HepG2 (cell line): ENCODE measurements around the gene SOX5. TPM values are rescaled to one million over a fixed set of nuclear protein-coding genes. Genes with fewer than 3 reads are reported as not detected.

Experiments
- ATAC-seq: fragments of 200-7000 bp; cut with Tn5 transposase; 3 replicates; pipeline ENCODE4 v1.9.1; 2020; ENCODE audit warnings: mild to moderate bottlenecking, moderate library complexity
- BruUV-seq: library from RNA; stranded (reverse); fragments of 400-500 nt; replicated peaks from 2 replicates; lab custom pipeline; 2021; lab: Mats Ljungman, UMichigan
- CTCF ChIA-PET: fragments of 300-600 bp; formaldehyde crosslinking; extraction: SDS; loops from one replicate; lab custom pipeline; 2021; ENCODE audit warnings: low total read pairs, inconsistent platforms, low intra/inter-chr PET ratio; lab: Yijun Ruan, JAX
- POLR2A ChIA-PET: fragments of 350-600 bp; sonication (Branson Sonifier 250); formaldehyde crosslinking; loops from one replicate; lab custom pipeline; 2020; ENCODE audit warnings: antibody characterized with exemption, inconsistent platforms; lab: Yijun Ruan, JAX
- DNase-seq: peaks from one replicate; pipeline ENCODE4 v3.0.0-alpha.2; 2015; ENCODE audit warnings: low spot score
- FAIRE-seq: peaks from 3 replicates; lab custom pipeline; 2011; peaks lifted over from hg19 to GRCh38; lab: Jason Lieb, UNC
- H2AFZ ChIP-seq: one replicate; pipeline ENCODE4 v1.6.1; 2011; ENCODE audit warnings: low read length, inconsistent platforms
- H3K27ac ChIP-seq: fragments of 300-600 bp; 3 replicates; pipeline ENCODE4 v1.8.0; 2011; ENCODE audit warnings: mixed run types, mild to moderate bottlenecking, mixed read lengths, low read length, inconsistent platforms; ENCODE audit not compliant: insufficient read depth; ENCODE audit errors: extremely low read length
- H3K27me3 ChIP-seq, 2 experiments: fragments of 200-600 bp in 1 of 2; 2 replicates in 1 of 2; 3 replicates in 1 of 2; pipeline versions ENCODE4 v1.6.0 to v1.8.0; 2011; ENCODE audit warnings: low read length in 2 of 2, mild to moderate bottlenecking in 2 of 2, moderate library complexity in 2 of 2, inconsistent platforms in 1 of 2; ENCODE audit not compliant: insufficient read depth in 2 of 2, control insufficient read depth in 1 of 2
- H3K36me3 ChIP-seq, 2 experiments: fragments of 200-600 bp in 1 of 2; replicated peaks in 1 of 2; 2 replicates in 1 of 2; 3 replicates in 1 of 2; pipeline versions ENCODE4 v1.5.1 to v1.8.0; 2011; ENCODE audit warnings: low read length in 2 of 2, inconsistent platforms in 1 of 2; ENCODE audit not compliant: insufficient read depth in 2 of 2, control insufficient read depth in 1 of 2
- H3K4me1 ChIP-seq: 2 replicates; pipeline ENCODE4 v1.5.1; 2012; ENCODE audit warnings: low read length, inconsistent platforms; ENCODE audit not compliant: insufficient read depth
- H3K4me2 ChIP-seq: 2 replicates; pipeline ENCODE4 v1.6.0; 2011; ENCODE audit warnings: low read depth, low read length, inconsistent platforms
- H3K4me3 ChIP-seq, 3 experiments: fragments of 200-600 bp in 1 of 3; sonication (generic), shearing (Covaris generic) in 1 of 3; replicated peaks in 1 of 3; 2 replicates each; pipeline ENCODE4 v1.5.1; 2011 to 2016; ENCODE audit warnings: low read length in 3 of 3, inconsistent platforms in 2 of 3, low read depth in 2 of 3, mild to moderate bottlenecking in 2 of 3, control low read depth in 1 of 3, mixed read lengths in 1 of 3; ENCODE audit not compliant: insufficient read depth in 1 of 3
- H3K79me2 ChIP-seq: one replicate; pipeline ENCODE4 v1.6.1; 2011; ENCODE audit warnings: low read length, inconsistent platforms; ENCODE audit not compliant: insufficient read depth
- H3K9ac ChIP-seq: 2 replicates; pipeline ENCODE4 v1.6.0; 2011; ENCODE audit warnings: mild to moderate bottlenecking, low read depth, low read length, inconsistent platforms; ENCODE audit not compliant: insufficient read depth
- H3K9me3 ChIP-seq: 2 replicates; pipeline ENCODE4 v1.5.1; 2012; ENCODE audit warnings: mild to moderate bottlenecking, low read length
- H4K20me1 ChIP-seq: 2 replicates; pipeline ENCODE4 v1.6.0; 2011; ENCODE audit warnings: inconsistent platforms, mild to moderate bottlenecking, low read length, moderate library complexity; ENCODE audit not compliant: insufficient read depth
- ATF7 ChIP-seq, 2 experiments: fragments of 450-650 bp in 1 of 2; sonication (generic) in 1 of 2; formaldehyde crosslinking in 1 of 2; IDR thresholded peaks; 2 replicates each; pipeline versions ENCODE4 v1.4.0 to v1.6.1; 2016 to 2020; ENCODE audit warnings: antibody characterized with exemption in 1 of 2, mild to moderate bottlenecking in 1 of 2, missing genetic modification reagents in 1 of 2
- DR1 ChIP-seq: sonication (generic); formaldehyde crosslinking; IDR thresholded peaks from 2 replicates; pipeline ENCODE4 v1.8.0; 2021; ENCODE audit warnings: mild to moderate bottlenecking, missing genetic modification reagents, inconsistent platforms
- RBM22 ChIP-seq: fragments of 200-400 bp; formaldehyde crosslinking; optimal IDR thresholded peaks from 2 replicates; pipeline ENCODE3; 2017; ENCODE audit warnings: mild to moderate bottlenecking, low read length, moderate library complexity
- ZNF441 ChIP-seq: sonication (generic); formaldehyde crosslinking; IDR thresholded peaks from 2 replicates; pipeline ENCODE4 v1.7.0; 2021; ENCODE audit warnings: missing genetic modification reagents, borderline replicate concordance
- ZNF546 ChIP-seq: sonication (generic); formaldehyde crosslinking; conservative IDR thresholded peaks from 2 replicates; pipeline ENCODE4 v1.8.1; 2023; ENCODE audit warnings: mild to moderate bottlenecking, missing genetic modification reagents
- WGBS: methylation state at CpG from one replicate; pipeline ENCODE4 v1.1.6; 2017; ENCODE audit warnings: low lambda C conversion rate; 5-methylcytosine and 5-hydroxymethylcytosine counted together
- in situ Hi-C: cut with HindIII; loops from 2 replicates; pipeline ENCODE4 v1.10.0; 2017; ENCODE audit warnings: low pct_unique_long_range_greater_than_20kb; ENCODE audit not compliant: extremely low pct_ligation_motif_present
- intact Hi-C: fragments of 100-400 bp; cut with micrococcal nuclease; formaldehyde crosslinking; loops from one replicate; pipeline ENCODE4 v1.10.0; 2022; ENCODE audit not compliant: unreplicated experiment
- polyA plus RNA-seq, 8 experiments: library from polyadenylated mRNA; depleted of rRNA in 3 of 8; stranded (reverse) in 7 of 8; unstranded in 1 of 8; fragments of >200 nt; fragmentation: Illumina TruSeq in 4 of 8; extraction: Trizol in 4 of 8; gene quantifications; 2 replicates each; pipeline versions ENCODE4 v1.2.1 to v1.2.3, GENCODE V29; 2011 to 2016; ENCODE audit warnings: low read depth in 4 of 8, missing spikeins in 1 of 8, mixed read lengths in 1 of 8; ENCODE audit not compliant: insufficient read depth in 1 of 8
- total RNA-seq, 5 experiments: library from RNA; depleted of rRNA; stranded (reverse); fragments of >200 nt; fragmentation: Illumina TruSeq; extraction: Trizol; gene quantifications; 2 replicates each; pipeline ENCODE4 v1.2.3, GENCODE V29; 2016; ENCODE audit warnings: low read depth in 1 of 5

SOX5 gene
- total and polyA plus RNA-seq, 2 of the 13 experiments (the other 11 are each of a cell fraction or from before 2014, with no cell fraction given): 18.5 to 76.4 TPM

- no peaks in the 10 kb centered on the region for H3K9me3 ChIP-seq
- FAIRE-seq: no peak
- no peak overlapping the region for H3K4me3 ChIP-seq
- TF ChIP-seq DR1 (CRISPR knock-in tag) (no peak), RBM22 (peak; percentile 37)
- intact Hi-C loops: no loop called here
- no TSS peak for BruUV-seq
- H3K79me2 ChIP-seq: peaks cover 22% of the 10 kb centered on the region
- in situ Hi-C loops: no loop called here
- peaks cover 8% of the 10 kb centered on the region; the same call in 1 of the 2 replicates for H3K4me1 ChIP-seq
- no peak overlapping the region for H2AFZ ChIP-seq
- ChIA-PET POLR2A (no interaction called here), CTCF (no interaction called here)
- ATAC-seq: no peak
- H3K9ac ChIP-seq: no peak overlapping the region
- 96% methylated on average over 5 of the region's 5 CpGs for WGBS
- H3K27me3 ChIP-seq: no peaks in the 10 kb centered on the region
- H4K20me1 ChIP-seq: no peaks in the 10 kb centered on the region
- H3K36me3 ChIP-seq: peaks cover 10 to 41% of the 10 kb centered on the region in 2 experiments
- DNase-seq: no peak
- H3K27ac ChIP-seq: no peak overlapping the region
- no peak overlapping the region for H3K4me2 ChIP-seq
These were observed 53.7 kb downstream of the SOX5 start for GRCh38 chr12:23895792-23896218.

- H4K20me1 ChIP-seq: no peaks in the 10 kb centered on the region
- WGBS: 100% methylated on average over 1 of the region's 1 CpG
- no peak for DNase-seq
- intact Hi-C loops (no loop called here), in situ Hi-C loops (no loop called here)
- H3K9ac ChIP-seq: no peak overlapping the region
- H3K27me3 ChIP-seq: no peaks in the 10 kb centered on the region
- BruUV-seq: no TSS peak
- H3K27ac ChIP-seq: no peak overlapping the region
- peaks cover 16% of the 10 kb centered on the region for H3K79me2 ChIP-seq
- no peak for ATAC-seq
- H3K9me3 ChIP-seq: no peaks in the 10 kb centered on the region
- peaks cover 10 to 41% of the 10 kb centered on the region in 2 experiments for H3K36me3 ChIP-seq
- H2AFZ ChIP-seq: no peak overlapping the region
- H3K4me2 ChIP-seq: no peak overlapping the region
- ChIA-PET POLR2A (no interaction called here), CTCF (no interaction called here)
- peaks cover 8% of the 10 kb centered on the region; the same call in 1 of the 2 replicates for H3K4me1 ChIP-seq
- H3K4me3 ChIP-seq: no peak overlapping the region
- no peak for TF ChIP-seq ZNF441 (CRISPR knock-in tag)
- 0 out of 2 replicates have a peak, but pooled peaks have one; percentile 10 for TF ChIP-seq ATF7 (IDR thresholded peaks at IDR 0.05)
- no peak for TF ChIP-seq ATF7 (CRISPR knock-in tag; IDR thresholded peaks at IDR 0.05)
- TF ChIP-seq ZNF546: no peak
- no peak for FAIRE-seq
These were observed 55.9 kb downstream of the SOX5 start for GRCh38 chr12:23893611-23894010.
